Ovary (tissue), 9 donors: Measurements from ENCODE around the gene LGI2. TPM values are rescaled to one million over a fixed set of nuclear protein-coding genes. Genes with fewer than 3 reads are reported as not detected.

ENCODE experiments used
- DNase-seq, 5 donors: peaks; one replicate each; pipeline ENCODE4 v3.0.0-alpha.2; 2019 to 2020
- H3K27ac ChIP-seq, 2 donors: fragments of 200-600 bp; one replicate each; pipeline versions ENCODE4 v1.5.1 to v1.8.0; 2019 to 2022
- H3K27me3 ChIP-seq: fragments of 200-600 bp; one replicate; pipeline ENCODE4 v1.8.0; 2022
- H3K36me3 ChIP-seq: fragments of 200-600 bp; sonication (generic); one replicate; pipeline ENCODE4 v1.5.1; 2019
- H3K4me1 ChIP-seq: one replicate; pipeline ENCODE4 v1.8.1; 2013; ENCODE audit warnings: mild to moderate bottlenecking, moderate library complexity; ENCODE audit not compliant: insufficient read depth
- H3K4me3 ChIP-seq: fragments of 200-600 bp; sonication (generic); one replicate; pipeline ENCODE4 v1.5.1; 2017
- H3K9me3 ChIP-seq, 2 donors: fragments of 200-600 bp in 1 of 2; sonication (generic) in 1 of 2; one replicate each; pipeline versions ENCODE4 v1.5.1 to v1.8.1; 2013 to 2019; ENCODE audit warnings: mild to moderate bottlenecking in 1 of 2, moderate library complexity in 1 of 2
- CTCF ChIP-seq, 3 donors: fragments of 450-650 bp in 2 of 3; fragments of 200-600 bp in 1 of 3; IDR thresholded peaks; one replicate each; pipeline versions ENCODE4 v1.5.1 to v1.8.0; 2016 to 2022; ENCODE audit warnings: antibody characterized with exemption in 3 of 3, mild to moderate bottlenecking in 1 of 3
- EP300 ChIP-seq: sonication (generic); formaldehyde crosslinking; IDR thresholded peaks from one replicate; pipeline ENCODE4 v1.6.1; 2017; ENCODE audit warnings: antibody characterized with exemption
- POLR2A ChIP-seq: fragments of 450-650 bp; IDR thresholded peaks from one replicate; pipeline ENCODE4 v1.6.1; 2017; ENCODE audit warnings: antibody characterized with exemption, mild to moderate bottlenecking, moderate library complexity
- WGBS, 3 donors: extraction: QIAGEN DNeasy Blood & Tissue Kit in 1 of 3; methylation state at CpG; one replicate each; pipeline versions ENCODE4 v1.1.5 to v1.1.7; 2013 to 2017; 5-methylcytosine and 5-hydroxymethylcytosine counted together
- intact Hi-C, 4 donors: fragments of 100-400 bp; cut with DNase I; formaldehyde crosslinking; loops; one replicate each; pipeline versions ENCODE4 v1.11.0 to v1.15.1; 2022 to 2023
- polyA plus RNA-seq, 2 donors: library from polyadenylated mRNA; stranded (reverse); fragments of 200-250 nt in 1 of 2; fragments of 350-450 nt in 1 of 2; fragmentation: Illumina TruSeq in 1 of 2; extraction: RNeasy Lipid Tissue Mini Kit (QIAGEN cat#74804) in 1 of 2; gene quantifications; one replicate each; pipeline ENCODE4 v1.2.3, GENCODE V29; 2013 to 2014
- total RNA-seq, 7 donors: library from RNA; depleted of rRNA in 2 of 7; stranded (reverse); fragments of >200 nt in 2 of 7; fragmentation: NEBNext Ultra II Directional in 3 of 7; extraction: Animal tissue kit (Norgen Biotek cat#: 25700) in 3 of 7; gene quantifications; one replicate each; pipeline versions ENCODE4 v1.1.0 to v1.2.4, GENCODE V29; 2016 to 2023
- donor health status: DM: no; HTN: no; CAD: no; lungs with moderate emphysema.
- donor health status: DM: no; HTN: no; CAD: no.
- donor health status: Bipolar disorder and iron deficiency.
- donor health status: DM: yes; HTN: yes; CAD: no.
- donor health status: DM: no; HTN: no; CAD: no.
- donor health status: DM: yes; HTN: yes; CAD: no.

Gene LGI2
- total and polyA plus RNA-seq, 9 donors: 0.36 to 19.8 (median 1.9) TPM

- intact Hi-C loops: no loop called here
Observed at GRCh38 chr4:24995346-24995919, 35.3 kb downstream of the LGI2 start.

GRCh38 chr4:24993551-24994080 lies 37.1 kb downstream of the LGI2 start:
- H3K27me3 ChIP-seq: no peaks in the 10 kb centered on the region
- intact Hi-C loops: no loop called here
- no peak overlapping the region for H3K4me3 ChIP-seq
- TF ChIP-seq POLR2A (no peak), EP300 (no peak), CTCF (IDR thresholded peaks at IDR 0.05) (no peak)
- H3K36me3 ChIP-seq: no peaks in the 10 kb centered on the region
- H3K4me1 ChIP-seq: no peaks in the 10 kb centered on the region
- H3K9me3 ChIP-seq: no peaks in the 10 kb centered on the region
- no peak overlapping the region for H3K27ac ChIP-seq
- no peak for DNase-seq
- WGBS, 3 donors: 55 to 64% (median 63%) methylated on average over 5 of the region's 5 CpGs

More at GRCh38 chr4:24995346-24995919, 35.3 kb downstream of the LGI2 start:
- H3K4me1 ChIP-seq: peaks cover 2% of the 10 kb centered on the region
- no peak for TF ChIP-seq EP300
- no peak for TF ChIP-seq POLR2A
- TF ChIP-seq CTCF (IDR thresholded peaks at IDR 0.05): no peak
- no peaks in the 10 kb centered on the region for H3K36me3 ChIP-seq
- WGBS, 3 donors: 48 to 60% (median 54%) methylated on average over 2 of the region's 2 CpGs
- no peaks in the 10 kb centered on the region for H3K27me3 ChIP-seq
- no peak overlapping the region for H3K27ac ChIP-seq
- DNase-seq: no peak
- H3K4me3 ChIP-seq: no peak overlapping the region
- no peaks in the 10 kb centered on the region for H3K9me3 ChIP-seq

- Histone ChIP-seq H3K4me3 (no peak overlapping the region), H3K27me3 (no peaks in the 10 kb centered on the region), H3K27ac (no peak overlapping the region), H3K36me3 (no peaks in the 10 kb centered on the region), H3K4me1 (no peaks in the 10 kb centered on the region), H3K9me3 (no peaks in the 10 kb centered on the region)
- no peak for TF ChIP-seq POLR2A
- TF ChIP-seq EP300: no peak
- TF ChIP-seq CTCF (IDR thresholded peaks at IDR 0.05): no peak
- 89 to 95% (median 94%) methylated on average over 1 of the region's 1 CpG for WGBS, 3 donors
- intact Hi-C loops: no loop called here
- no peak for DNase-seq
Observed at GRCh38 chr4:24992968-24993367, 37.8 kb downstream of the LGI2 start.

GRCh38 chr4:24991015-24991414 lies 39.7 kb downstream of the LGI2 start:
- Histone ChIP-seq H3K27me3 (no peaks in the 10 kb centered on the region), H3K4me1 (no peaks in the 10 kb centered on the region), H3K36me3 (no peaks in the 10 kb centered on the region), H3K4me3 (no peak overlapping the region), H3K9me3 (no peaks in the 10 kb centered on the region), H3K27ac (no peak overlapping the region)
- WGBS, 3 donors: 65 to 76% (median 72%) methylated on average over 3 of the region's 3 CpGs
- intact Hi-C loops: no loop called here
- no peak for TF ChIP-seq POLR2A
- no peak for TF ChIP-seq EP300
- no peak for TF ChIP-seq CTCF (IDR thresholded peaks at IDR 0.05)
- DNase-seq: no peak
